ENCODE measurements around the gene ISLR2.

ISLR2 gene

DNA sequence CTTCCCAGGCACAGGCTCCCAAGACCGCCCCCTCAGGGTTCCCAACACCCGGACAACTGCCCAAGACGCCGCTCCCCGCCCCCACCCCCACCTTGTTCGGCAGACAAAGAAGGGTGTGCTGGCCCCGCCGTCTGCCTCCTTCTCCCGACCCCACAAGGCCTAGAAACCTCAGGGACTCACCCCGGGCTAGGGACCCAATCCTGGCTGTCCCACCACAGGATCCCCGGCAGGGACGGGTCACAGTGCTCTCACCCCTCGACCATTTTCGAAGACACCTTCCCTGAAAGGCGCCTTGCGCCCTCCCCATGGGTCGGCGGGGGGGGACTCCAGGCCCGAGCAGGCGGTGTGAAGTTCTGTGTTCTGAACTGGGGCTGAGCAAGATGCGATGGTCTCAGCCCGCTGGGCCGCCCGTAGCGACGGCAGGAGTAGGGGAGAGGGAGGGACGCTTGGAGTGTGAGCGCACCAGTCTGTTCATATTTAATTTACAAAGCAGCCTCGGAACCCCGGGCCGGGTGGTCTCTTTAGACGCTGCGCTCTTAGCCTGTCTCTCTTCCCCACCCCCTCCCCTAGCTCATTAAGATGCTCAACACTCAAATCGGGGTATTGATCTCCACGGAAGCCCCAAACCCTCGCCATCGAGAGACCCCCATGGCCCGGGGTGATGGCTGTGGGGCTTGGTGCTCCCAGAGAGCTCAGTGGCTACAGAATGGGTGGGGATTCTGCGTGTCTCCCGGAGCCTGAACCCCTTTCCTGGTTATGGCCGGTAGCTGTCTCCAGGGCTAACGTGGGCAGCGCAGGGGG, 1.4 kb upstream of the ISLR2 start:
- no peak for DNase-seq

GRCh38 chr15:74129586-74130154, 716 bp upstream of the ISLR2 start:
- no peak for DNase-seq

GRCh38 chr15:74130849-74131627, 652 bp downstream of the ISLR2 start:
- DNase-seq: no peak

DNA sequence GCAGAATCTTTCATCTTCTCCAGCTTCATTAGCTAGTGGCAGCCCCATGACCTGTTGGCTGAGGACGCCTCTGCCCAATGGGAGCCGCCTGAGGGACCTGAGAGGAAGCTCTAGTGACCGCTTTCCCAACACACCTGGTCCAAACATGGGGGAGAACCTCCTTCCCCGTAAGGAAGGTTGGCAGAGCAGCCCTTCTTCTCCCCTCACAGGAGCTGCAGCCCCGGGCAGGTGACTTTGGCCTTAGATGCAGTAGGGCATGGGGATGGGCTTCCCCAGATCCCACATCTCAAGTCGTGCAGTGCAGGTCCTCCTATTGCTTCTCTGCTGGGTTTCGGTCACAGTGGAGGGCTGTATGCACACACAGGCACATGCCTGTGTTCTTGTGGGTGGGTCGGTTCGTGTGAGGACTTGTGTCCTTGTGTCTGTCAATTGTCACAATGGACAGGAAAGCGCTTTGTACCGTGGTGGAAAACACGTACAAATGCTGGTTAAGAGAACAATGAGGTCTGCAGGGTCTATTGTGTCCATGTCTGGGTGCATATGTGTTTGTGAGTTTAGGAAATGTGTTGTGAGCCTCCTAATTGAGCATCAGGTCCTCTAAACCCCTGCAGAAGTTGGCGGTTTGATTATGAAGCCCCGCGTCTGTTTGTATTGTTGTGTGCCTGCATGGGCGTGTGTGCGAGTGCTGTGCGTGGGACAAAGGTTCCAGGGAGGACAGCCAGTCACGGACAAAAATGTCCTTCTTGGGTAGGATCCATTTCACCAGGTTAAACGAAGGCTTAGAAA, 1.4 kb downstream of the ISLR2 start:
- no peak for DNase-seq

DNA sequence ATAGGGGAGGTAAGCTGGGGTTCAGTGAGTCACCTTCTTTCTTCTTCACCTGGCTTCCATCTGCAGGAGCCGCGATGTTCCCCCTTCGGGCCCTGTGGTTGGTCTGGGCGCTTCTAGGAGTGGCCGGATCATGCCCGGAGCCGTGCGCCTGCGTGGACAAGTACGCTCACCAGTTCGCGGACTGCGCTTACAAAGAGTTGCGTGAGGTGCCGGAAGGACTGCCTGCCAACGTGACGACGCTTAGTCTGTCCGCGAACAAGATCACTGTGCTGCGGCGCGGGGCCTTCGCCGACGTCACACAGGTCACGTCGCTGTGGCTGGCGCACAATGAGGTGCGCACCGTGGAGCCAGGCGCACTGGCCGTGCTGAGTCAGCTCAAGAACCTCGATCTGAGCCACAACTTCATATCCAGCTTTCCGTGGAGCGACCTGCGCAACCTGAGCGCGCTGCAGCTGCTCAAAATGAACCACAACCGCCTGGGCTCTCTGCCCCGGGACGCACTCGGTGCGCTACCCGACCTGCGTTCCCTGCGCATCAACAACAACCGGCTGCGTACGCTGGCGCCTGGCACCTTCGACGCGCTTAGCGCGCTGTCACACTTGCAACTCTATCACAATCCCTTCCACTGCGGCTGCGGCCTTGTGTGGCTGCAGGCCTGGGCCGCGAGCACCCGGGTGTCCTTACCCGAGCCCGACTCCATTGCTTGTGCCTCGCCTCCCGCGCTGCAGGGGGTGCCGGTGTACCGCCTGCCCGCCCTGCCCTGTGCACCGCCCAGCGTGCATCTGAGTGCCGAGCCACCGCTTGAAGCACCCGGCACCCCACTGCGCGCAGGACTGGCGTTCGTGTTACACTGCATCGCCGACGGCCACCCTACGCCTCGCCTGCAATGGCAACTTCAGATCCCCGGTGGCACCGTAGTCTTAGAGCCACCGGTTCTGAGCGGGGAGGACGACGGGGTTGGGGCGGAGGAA, 2.6 kb downstream of the ISLR2 start:
- DNase-seq: no peak

DNA sequence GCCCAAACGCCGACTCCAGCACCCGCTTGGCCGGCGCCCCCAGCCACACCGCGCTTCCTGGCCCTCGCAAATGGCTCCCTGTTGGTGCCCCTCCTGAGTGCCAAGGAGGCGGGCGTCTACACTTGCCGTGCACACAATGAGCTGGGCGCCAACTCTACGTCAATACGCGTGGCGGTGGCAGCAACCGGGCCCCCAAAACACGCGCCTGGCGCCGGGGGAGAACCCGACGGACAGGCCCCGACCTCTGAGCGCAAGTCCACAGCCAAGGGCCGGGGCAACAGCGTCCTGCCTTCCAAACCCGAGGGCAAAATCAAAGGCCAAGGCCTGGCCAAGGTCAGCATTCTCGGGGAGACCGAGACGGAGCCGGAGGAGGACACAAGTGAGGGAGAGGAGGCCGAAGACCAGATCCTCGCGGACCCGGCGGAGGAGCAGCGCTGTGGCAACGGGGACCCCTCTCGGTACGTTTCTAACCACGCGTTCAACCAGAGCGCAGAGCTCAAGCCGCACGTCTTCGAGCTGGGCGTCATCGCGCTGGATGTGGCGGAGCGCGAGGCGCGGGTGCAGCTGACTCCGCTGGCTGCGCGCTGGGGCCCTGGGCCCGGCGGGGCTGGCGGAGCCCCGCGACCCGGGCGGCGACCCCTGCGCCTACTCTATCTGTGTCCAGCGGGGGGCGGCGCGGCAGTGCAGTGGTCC, 3.5 kb downstream of the ISLR2 start:
- DNase-seq: no peak

DNA sequence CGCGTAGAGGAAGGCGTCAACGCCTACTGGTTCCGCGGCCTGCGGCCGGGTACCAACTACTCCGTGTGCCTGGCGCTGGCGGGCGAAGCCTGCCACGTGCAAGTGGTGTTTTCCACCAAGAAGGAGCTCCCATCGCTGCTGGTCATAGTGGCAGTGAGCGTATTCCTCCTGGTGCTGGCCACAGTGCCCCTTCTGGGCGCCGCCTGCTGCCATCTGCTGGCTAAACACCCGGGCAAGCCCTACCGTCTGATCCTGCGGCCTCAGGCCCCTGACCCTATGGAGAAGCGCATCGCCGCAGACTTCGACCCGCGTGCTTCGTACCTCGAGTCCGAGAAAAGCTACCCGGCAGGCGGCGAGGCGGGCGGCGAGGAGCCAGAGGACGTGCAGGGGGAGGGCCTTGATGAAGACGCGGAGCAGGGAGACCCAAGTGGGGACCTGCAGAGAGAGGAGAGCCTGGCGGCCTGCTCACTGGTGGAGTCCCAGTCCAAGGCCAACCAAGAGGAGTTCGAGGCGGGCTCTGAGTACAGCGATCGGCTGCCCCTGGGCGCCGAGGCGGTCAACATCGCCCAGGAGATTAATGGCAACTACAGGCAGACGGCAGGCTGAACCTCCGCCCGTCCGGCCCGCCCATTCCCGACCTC, 4.1 kb downstream of the ISLR2 start:
- DNase-seq: no peak

DNA sequence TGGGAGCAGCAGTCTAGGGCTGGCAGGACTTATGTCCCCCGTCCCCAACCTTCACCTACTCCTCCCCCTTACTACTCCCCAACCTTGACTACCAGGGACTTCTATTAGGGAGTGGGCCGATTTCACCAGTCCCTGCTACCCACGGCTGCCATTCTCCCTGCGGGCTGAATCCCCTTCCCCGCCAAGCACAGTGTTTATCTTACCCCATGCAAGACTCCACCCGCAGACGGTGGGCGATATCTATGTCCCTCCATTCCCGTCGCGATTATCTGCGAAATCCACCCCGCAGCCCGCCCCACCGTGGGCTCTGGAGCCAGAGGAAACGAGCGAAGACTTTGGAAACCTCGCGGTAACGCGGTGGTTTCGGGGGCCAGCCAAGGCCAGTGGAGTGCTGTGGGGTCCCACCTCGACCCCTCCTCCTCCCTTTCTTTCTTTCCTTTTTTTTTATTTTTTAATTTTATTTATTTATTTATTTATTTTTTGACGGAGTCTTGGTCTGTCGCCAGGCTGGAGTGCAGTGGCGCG, 4.7 kb downstream of the ISLR2 start:
- no peak for DNase-seq

GRCh38 chr15:74136540-74136813, 6.1 kb downstream of the ISLR2 start:
- no peak for DNase-seq

- DNase-seq: no peak
Measured at GRCh38 chr15:74136814-74137536, 6.6 kb downstream of the ISLR2 start.

- DNase-seq: no peak
Measured at GRCh38 chr15:74137537-74137894, 7.1 kb downstream of the ISLR2 start.

DNA sequence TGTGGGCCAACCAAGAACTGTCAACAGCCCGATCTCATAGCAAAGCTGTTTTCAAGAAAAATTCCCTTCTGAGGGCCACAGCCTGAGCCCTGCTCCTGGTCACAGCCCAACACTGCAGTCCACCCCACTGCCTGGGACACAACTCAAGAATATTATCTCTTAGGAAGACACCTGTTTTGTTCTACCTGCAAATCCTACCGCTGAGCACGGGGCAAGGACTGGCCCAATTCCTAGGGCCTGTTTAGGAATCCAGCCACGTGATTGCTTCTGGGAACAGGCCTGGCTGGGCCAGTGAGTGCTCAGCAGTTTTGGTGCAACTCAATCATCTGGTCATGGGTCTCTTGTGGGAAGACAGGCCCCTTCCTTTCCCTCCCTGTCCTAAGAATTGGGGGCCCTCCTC, 8.3 kb downstream of the ISLR2 start:
- DNase-seq: no peak

- peak; percentile 49 for DNase-seq
Measured at GRCh38 chr15:74141591-74141990, 11.2 kb downstream of the ISLR2 start.

DNA sequence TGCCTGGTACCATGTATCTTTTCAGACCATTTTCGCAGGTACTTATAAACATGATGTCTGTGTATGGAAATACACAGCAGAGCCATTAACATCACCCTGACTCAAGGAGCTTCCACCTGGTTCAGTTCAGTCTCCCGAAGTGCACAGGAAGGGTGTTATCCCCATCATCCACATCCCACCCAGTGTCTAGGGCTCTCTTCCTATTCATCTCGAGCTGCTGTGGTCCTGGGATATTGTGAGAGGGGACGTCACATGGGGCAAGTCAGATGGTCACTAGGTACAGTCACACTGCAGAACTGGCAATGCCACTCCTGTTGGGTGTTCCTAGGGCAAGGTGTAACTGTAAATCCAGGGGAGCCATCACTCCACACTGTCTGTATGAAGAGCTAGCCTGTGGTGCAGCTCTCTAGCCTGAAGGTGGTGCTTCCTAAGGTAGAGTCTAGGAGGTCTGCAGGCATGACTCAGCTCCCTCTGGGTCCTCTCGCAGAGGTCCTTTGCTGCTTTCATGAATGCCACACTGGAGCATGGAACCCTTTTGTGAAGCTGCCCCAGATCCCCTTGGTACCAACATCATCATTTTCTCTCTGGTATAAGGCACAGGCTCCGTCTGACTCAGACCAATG, 13.9 kb downstream of the ISLR2 start:
- DNase-seq: peak; percentile 29

GRCh38 chr15:74146277-74146800, 16.0 kb downstream of the ISLR2 start:
- no peak for DNase-seq

DNA sequence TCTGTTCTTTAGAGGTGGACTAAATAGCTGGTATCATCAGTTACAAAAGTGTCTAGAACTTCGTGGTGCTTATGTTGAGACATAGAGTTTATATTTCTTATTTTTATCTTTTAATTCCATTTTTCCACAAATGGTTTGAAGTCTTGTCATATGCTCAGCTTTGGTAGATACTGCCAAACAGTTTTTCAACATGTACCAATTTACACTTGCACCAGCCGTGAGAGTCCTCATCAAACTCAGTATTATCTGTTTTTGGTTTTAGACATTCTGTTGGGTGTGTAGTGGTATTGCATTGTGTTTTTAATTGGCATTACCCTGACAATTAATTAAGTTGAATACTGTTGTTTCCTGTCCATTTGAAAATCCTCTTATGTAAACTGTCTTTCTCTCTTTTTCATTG, 16.7 kb downstream of the ISLR2 start:
- DNase-seq: no peak

DNA sequence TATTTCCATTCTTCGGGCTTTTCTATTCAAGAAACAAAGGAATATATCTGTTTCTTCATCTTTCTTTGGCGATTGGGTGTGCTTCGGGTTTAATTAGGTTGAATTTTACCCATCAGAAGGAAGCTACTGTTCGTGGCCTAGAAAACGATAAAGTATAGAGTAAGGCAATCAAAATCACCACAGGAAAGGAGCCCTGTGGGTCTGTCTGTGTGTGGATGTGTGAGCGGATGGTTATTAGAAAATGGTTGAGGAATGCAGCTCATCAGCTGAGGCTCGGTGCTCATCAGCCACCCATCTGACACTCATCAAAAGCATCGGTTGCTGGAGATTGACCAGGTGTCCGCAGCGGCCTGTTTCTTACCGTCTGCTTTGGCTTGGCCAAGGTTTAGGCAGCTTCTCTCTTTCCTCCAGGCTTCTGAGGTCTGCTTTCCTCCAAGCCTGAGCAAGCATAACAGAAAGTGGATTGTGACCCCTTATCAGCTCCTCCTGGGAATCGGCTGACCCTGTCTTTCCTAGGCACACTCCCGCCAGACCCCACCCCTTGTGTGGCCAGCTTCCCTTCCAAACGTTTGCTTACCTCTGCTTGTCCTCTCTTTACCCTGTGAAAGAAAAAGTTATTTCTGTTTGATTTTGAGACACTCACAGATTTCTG, 25.5 kb downstream of the ISLR2 start:
- DNase-seq: no peak

GRCh38 chr15:74156678-74157411, 26.5 kb downstream of the ISLR2 start:
- no peak for DNase-seq

All from NCI-H226 (cell line).